GOT3 (cell line): ENCODE data around the gene LRP1B.

Experiments
- DNase-seq: peaks from one replicate; lab custom pipeline; 2025; ENCODE audit warnings: mixed read lengths; lab: John Stamatoyannopoulos, UW

Gene LRP1B

GRCh38 chr2:140892911-140893637 is 1237.7 kb downstream of the LRP1B start:
- no peak for DNase-seq

GRCh38 chr2:140892436-140892835 is 1238.4 kb downstream of the LRP1B start:
- DNase-seq = no peak

GRCh38 chr2:140891614-140892212 is 1239.1 kb downstream of the LRP1B start:
- no peak for DNase-seq

GRCh38 chr2:140882671-140883620 is 1247.9 kb downstream of the LRP1B start:
- DNase-seq = no peak

GRCh38 chr2:140880573-140880972 is 1250.2 kb downstream of the LRP1B start:
- DNase-seq = no peak

- no peak for DNase-seq
Measured at GRCh38 chr2:140876015-140876414, 1254.8 kb downstream of the LRP1B start.

GRCh38 chr2:140873915-140874531 is 1256.8 kb downstream of the LRP1B start:
- no peak for DNase-seq

- no peak for DNase-seq
Measured at GRCh38 chr2:140869925-140870324, 1260.9 kb downstream of the LRP1B start.

- DNase-seq = no peak
Measured at GRCh38 chr2:140869107-140869506, 1261.7 kb downstream of the LRP1B start.

- no peak for DNase-seq
Measured at GRCh38 chr2:140865837-140866236, 1265.0 kb downstream of the LRP1B start.

GRCh38 chr2:140863713-140864112 is 1267.1 kb downstream of the LRP1B start:
- DNase-seq = no peak

- no peak for DNase-seq
Measured at GRCh38 chr2:140862181-140862580, 1268.6 kb downstream of the LRP1B start.

GRCh38 chr2:140861666-140862065 is 1269.2 kb downstream of the LRP1B start:
- DNase-seq = no peak

- no peak for DNase-seq
Measured at GRCh38 chr2:140855471-140855870, 1275.3 kb downstream of the LRP1B start.

- no peak for DNase-seq
Measured at GRCh38 chr2:140851258-140851981, 1279.4 kb downstream of the LRP1B start.

- no peak for DNase-seq
Measured at GRCh38 chr2:140843186-140843585, 1287.6 kb downstream of the LRP1B start.

GRCh38 chr2:140842110-140842509 is 1288.7 kb downstream of the LRP1B start:
- no peak for DNase-seq

- no peak for DNase-seq
Measured at GRCh38 chr2:140841141-140841540, 1289.7 kb downstream of the LRP1B start.

GRCh38 chr2:140836826-140837225 is 1294.0 kb downstream of the LRP1B start:
- no peak for DNase-seq

GRCh38 chr2:140835079-140835478 is 1295.7 kb downstream of the LRP1B start:
- no peak for DNase-seq

GRCh38 chr2:140814141-140814540 is 1316.7 kb downstream of the LRP1B start:
- DNase-seq = no peak
